Epidermal melanocyte (primary cell): Measurements from ENCODE around the gene LTBP3.
"Not testable (repeated sequence)": the region's sequence is repeated elsewhere in the genome, so short reads cannot be mapped to it uniquely, and the experiment has no call there.

Source experiments
- DNase-seq: peaks from one replicate; pipeline ENCODE4 v3.0.0; 2011; ENCODE audit warnings: low spot score; ENCODE audit not compliant: insufficient read length

The LTBP3 gene

DNA sequence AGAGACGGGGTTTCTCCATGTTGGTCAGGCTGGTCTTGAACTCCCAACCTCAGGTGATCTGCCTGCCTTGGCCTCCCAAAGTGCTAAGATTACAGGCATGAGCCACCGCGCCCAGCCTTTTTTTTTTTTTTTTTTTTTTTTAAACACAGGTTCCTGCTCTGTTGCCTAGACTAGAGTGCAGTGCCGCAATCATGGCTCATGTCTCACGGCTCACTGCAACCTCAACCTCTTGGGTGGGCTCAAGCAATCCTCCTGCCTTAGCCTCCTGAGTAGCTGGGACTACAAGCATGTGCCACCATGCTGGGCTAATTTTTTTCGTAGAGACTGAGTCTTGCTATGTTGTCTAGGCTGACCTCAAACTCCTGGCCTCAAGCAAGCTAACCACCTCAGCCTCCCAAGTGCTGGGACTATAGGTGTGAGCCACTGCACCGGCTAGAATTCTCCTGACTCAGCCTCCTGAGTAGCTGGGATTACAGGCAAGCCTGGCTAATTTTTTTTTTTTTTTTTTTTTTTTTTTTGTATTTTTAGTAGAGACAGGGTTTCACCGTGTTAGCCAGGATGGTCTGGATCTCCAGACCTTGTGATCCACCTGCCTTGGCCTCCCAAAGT lies 39.1 kb downstream of the LTBP3 start:
- DNase-seq = not testable (repeated sequence)

DNA sequence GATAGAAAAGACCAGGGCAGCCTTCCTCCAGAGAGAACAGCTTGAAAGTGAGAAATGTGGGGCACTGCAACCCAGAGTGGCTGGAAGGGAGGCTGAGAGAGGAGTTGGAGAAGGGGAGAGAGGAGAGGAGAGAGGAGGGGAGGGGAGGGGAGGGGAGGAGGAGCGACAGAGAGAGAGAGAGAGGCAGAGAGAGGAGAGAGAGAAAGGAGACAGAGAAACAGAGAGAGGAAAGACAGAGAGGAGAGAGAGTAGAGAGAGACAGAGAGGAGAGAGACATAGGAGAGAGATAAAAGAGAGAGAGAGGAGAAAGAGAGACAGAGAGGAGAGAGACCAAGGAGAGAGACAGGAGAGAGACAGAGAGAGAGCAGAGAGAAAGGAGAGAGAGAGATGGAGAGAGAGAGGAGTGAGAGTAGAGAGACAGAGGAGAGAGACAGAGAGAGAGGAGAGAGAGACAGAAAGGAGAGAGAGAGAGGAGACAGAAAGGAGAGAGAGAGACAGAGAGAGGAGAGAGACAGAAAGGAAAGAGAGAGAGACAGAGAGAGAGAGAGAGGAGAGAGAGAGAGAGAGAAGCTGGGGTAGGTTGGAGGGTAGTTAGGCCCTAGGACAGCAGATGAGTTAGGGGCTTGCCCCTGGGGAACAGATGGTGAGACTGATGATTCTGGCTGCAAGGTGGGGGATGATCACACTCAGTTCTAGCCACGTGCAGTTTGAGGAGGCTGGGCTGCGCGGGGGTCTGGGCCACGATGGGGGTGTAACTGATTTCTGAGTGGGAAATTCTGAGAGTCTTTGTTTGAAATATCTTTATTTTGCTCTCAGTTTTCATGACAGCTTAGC lies 41.8 kb downstream of the LTBP3 start:
- no peak for DNase-seq

DNA sequence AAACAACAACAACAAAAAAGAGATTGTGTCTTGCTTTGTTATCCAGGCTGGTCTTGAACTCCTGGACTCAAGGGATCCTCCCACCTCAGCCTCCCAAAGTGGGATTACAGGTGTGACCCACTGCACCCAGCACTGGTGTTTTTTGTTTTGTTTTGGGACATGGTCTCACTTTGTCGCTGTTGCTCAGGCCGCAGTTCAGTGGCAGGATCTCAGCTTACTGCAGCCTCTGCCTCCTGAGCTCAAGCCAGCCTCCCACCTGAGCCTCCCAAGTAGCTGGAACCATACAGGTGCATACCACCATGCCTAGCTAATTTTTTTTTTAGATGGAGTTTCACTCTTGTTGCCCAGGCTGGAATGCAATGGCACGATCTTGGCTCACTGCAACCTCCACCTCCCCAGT lies 45.8 kb downstream of the LTBP3 start:
- DNase-seq = not testable (repeated sequence)

DNA sequence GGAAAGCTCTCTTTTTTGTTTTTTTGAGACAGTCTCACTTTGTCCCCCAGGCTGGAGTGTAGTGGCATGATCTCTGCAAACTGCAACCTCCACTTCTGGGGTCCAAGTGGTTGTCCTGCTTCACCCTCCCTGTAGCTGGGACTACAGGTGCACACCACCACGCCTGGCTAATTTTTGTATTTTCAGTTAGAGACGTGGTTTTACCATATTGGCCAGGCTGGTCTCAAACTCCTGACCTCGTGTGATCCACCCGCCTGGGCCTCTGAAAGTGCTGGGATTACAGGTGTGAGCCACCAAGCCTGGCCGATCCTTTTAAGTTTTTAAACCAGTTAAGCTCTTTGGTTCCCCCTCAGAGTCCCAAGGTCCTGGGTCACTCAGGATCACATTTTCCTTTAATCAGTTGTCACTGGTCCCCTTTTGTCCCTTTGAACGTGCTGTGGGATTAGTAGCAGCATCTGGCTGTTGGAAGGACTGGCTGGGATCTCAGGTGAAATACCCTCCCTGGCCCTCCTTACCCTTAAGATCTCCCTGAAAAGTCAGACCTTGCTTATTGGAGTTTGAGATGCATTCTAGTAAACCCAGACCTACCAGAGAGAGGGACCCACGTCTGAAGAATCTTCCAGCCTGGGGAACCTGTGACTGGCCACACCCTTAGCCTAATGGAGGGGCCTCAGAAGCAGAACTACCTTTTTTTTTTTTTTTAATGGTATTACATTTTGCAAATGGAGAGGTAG lies 51.2 kb downstream of the LTBP3 start:
- no peak for DNase-seq

DNA sequence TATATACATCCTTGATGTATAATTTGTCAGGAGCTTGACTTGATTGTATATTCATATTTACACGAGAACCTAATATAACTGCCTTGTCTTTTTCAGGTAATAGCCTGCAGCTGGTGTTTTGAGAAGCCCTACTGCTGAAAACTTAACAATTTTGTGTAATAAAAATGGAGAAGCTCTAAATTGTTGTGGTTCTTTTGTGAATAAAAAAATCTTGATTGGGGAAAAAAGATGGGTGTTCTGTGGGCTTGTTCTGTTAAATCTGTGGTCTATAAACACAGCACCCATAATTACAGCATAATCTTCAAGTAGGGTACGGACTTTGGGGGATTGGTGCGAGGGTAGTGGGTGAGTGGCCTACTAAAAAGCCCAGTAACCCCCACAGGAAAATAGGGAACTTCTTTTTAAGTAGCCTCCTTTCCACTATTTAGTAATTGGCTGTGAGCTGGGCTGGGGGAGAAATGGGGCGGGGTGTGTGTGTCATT lies 51.8 kb downstream of the LTBP3 start:
- DNase-seq = no peak

DNA sequence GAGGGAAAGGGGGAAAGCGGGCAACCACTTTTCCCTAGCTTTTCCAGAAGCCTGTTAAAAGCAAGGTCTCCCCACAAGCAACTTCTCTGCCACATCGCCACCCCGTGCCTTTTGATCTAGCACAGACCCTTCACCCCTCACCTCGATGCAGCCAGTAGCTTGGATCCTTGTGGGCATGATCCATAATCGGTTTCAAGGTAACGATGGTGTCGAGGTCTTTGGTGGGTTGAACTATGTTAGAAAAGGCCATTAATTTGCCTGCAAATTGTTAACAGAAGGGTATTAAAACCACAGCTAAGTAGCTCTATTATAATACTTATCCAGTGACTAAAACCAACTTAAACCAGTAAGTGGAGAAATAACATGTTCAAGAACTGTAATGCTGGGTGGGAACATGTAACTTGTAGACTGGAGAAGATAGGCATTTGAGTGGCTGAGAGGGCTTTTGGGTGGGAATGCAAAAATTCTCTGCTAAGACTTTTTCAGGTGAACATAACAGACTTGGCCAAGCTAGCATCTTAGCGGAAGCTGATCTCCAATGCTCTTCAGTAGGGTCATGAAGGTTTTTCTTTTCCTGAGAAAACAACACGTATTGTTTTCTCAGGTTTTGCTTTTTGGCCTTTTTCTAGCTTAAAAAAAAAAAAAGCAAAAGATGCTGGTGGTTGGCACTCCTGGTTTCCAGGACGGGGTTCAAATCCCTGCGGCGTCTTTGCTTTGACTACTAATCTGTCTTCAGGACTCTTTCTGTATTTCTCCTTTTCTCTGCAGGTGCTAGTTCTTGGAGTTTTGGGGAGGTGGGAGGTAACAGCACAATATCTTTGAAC lies 52.5 kb downstream of the LTBP3 start:
- no peak for DNase-seq

DNA sequence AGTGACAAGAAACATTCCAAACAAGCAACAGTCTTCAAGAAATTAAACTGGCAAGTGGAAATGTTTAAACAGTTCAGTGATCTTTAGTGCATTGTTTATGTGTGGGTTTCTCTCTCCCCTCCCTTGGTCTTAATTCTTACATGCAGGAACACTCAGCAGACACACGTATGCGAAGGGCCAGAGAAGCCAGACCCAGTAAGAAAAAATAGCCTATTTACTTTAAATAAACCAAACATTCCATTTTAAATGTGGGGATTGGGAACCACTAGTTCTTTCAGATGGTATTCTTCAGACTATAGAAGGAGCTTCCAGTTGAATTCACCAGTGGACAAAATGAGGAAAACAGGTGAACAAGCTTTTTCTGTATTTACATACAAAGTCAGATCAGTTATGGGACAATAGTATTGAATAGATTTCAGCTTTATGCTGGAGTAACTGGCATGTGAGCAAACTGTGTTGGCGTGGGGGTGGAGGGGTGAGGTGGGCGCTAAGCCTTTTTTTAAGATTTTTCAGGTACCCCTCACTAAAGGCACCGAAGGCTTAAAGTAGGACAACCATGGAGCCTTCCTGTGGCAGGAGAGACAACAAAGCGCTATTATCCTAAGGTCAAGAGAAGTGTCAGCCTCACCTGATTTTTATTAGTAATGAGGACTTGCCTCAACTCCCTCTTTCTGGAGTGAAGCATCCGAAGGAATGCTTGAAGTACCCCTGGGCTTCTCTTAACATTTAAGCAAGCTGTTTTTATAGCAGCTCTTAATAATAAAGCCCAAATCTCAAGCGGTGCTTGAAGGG lies 53.3 kb downstream of the LTBP3 start:
- DNase-seq = no peak

DNA sequence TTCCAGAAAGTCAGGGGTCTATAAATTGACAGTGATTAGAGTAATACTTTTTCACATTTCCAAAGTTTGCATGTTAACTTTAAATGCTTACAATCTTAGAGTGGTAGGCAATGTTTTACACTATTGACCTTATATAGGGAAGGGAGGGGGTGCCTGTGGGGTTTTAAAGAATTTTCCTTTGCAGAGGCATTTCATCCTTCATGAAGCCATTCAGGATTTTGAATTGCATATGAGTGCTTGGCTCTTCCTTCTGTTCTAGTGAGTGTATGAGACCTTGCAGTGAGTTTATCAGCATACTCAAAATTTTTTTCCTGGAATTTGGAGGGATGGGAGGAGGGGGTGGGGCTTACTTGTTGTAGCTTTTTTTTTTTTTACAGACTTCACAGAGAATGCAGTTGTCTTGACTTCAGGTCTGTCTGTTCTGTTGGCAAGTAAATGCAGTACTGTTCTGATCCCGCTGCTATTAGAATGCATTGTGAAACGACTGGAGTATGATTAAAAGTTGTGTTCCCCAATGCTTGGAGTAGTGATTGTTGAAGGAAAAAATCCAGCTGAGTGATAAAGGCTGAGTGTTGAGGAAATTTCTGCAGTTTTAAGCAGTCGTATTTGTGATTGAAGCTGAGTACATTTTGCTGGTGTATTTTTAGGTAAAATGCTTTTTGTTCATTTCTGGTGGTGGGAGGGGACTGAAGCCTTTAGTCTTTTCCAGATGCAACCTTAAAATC lies 54.0 kb downstream of the LTBP3 start:
- DNase-seq = no peak

DNA sequence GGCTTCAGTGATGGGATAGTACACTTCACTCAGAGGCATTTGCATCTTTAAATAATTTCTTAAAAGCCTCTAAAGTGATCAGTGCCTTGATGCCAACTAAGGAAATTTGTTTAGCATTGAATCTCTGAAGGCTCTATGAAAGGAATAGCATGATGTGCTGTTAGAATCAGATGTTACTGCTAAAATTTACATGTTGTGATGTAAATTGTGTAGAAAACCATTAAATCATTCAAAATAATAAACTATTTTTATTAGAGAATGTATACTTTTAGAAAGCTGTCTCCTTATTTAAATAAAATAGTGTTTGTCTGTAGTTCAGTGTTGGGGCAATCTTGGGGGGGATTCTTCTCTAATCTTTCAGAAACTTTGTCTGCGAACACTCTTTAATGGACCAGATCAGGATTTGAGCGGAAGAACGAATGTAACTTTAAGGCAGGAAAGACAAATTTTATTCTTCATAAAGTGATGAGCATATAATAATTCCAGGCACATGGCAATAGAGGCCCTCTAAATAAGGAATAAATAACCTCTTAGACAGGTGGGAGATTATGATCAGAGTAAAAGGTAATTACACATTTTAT lies 54.7 kb downstream of the LTBP3 start:
- DNase-seq = no peak

DNA sequence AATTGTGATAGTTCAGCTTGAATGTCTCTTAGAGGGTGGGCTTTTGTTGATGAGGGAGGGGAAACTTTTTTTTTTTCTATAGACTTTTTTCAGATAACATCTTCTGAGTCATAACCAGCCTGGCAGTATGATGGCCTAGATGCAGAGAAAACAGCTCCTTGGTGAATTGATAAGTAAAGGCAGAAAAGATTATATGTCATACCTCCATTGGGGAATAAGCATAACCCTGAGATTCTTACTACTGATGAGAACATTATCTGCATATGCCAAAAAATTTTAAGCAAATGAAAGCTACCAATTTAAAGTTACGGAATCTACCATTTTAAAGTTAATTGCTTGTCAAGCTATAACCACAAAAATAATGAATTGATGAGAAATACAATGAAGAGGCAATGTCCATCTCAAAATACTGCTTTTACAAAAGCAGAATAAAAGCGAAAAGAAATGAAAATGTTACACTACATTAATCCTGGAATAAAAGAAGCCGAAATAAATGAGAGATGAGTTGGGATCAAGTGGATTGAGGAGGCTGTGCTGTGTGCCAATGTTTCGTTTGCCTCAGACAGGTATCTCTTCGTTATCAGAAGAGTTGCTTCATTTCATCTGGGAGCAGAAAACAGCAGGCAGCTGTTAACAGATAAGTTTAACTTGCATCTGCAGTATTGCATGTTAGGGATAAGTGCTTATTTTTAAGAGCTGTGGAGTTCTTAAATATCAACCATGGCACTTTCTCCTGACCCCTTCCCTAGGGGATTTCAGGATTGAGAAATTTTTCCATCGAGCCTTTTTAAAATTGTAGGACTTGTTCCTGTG lies 55.4 kb downstream of the LTBP3 start:
- no peak for DNase-seq

DNA sequence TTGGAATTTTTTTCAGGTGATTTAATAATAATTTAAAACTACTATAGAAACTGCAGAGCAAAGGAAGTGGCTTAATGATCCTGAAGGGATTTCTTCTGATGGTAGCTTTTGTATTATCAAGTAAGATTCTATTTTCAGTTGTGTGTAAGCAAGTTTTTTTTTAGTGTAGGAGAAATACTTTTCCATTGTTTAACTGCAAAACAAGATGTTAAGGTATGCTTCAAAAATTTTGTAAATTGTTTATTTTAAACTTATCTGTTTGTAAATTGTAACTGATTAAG lies 55.9 kb downstream of the LTBP3 start:
- DNase-seq = no peak

DNA sequence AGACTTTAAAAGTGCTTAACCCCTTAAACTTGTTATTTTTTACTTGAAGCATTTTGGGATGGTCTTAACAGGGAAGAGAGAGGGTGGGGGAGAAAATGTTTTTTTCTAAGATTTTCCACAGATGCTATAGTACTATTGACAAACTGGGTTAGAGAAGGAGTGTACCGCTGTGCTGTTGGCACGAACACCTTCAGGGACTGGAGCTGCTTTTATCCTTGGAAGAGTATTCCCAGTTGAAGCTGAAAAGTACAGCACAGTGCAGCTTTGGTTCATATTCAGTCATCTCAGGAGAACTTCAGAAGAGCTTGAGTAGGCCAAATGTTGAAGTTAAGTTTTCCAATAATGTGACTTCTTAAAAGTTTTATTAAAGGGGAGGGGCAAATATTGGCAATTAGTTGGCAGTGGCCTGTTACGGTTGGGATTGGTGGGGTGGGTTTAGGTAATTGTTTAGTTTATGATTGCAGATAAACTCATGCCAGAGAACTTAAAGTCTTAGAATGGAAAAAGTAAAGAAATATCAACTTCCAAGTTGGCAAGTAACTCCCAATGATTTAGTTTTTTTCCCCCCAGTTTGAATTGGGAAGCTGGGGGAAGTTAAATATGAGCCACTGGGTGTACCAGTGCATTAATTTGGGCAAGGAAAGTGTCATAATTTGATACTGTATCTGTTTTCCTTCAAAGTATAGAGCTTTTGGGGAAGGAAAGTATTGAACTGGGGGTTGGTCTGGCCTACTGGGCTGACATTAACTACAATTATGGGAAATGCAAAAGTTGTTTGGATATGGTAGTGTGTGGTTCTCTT lies 56.5 kb downstream of the LTBP3 start:
- DNase-seq = no peak

DNA sequence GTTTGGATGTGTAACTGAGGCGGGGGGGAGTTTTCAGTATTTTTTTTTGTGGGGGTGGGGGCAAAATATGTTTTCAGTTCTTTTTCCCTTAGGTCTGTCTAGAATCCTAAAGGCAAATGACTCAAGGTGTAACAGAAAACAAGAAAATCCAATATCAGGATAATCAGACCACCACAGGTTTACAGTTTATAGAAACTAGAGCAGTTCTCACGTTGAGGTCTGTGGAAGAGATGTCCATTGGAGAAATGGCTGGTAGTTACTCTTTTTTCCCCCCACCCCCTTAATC lies 57.0 kb downstream of the LTBP3 start:
- DNase-seq = no peak

DNA sequence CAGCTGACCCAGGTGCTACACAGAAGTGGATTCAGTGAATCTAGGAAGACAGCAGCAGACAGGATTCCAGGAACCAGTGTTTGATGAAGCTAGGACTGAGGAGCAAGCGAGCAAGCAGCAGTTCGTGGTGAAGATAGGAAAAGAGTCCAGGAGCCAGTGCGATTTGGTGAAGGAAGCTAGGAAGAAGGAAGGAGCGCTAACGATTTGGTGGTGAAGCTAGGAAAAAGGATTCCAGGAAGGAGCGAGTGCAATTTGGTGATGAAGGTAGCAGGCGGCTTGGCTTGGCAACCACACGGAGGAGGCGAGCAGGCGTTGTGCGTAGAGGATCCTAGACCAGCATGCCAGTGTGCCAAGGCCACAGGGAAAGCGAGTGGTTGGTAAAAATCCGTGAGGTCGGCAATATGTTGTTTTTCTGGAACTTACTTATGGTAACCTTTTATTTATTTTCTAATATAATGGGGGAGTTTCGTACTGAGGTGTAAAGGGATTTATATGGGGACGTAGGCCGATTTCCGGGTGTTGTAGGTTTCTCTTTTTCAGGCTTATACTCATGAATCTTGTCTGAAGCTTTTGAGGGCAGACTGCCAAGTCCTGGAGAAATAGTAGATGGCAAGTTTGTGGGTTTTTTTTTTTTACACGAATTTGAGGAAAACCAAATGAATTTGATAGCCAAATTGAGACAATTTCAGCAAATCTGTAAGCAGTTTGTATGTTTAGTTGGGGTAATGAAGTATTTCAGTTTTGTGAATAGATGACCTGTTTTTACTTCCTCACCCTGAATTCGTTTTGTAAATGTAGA lies 57.6 kb downstream of the LTBP3 start:
- no peak for DNase-seq

DNA sequence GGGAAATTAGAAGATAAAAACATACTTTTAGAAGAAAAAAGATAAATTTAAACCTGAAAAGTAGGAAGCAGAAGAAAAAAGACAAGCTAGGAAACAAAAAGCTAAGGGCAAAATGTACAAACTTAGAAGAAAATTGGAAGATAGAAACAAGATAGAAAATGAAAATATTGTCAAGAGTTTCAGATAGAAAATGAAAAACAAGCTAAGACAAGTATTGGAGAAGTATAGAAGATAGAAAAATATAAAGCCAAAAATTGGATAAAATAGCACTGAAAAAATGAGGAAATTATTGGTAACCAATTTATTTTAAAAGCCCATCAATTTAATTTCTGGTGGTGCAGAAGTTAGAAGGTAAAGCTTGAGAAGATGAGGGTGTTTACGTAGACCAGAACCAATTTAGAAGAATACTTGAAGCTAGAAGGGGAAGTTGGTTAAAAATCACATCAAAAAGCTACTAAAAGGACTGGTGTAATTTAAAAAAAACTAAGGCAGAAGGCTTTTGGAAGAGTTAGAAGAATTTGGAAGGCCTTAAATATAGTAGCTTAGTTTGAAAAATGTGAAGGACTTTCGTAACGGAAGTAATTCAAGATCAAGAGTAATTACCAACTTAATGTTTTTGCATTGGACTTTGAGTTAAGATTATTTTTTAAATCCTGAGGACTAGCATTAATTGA lies 58.3 kb downstream of the LTBP3 start:
- no peak for DNase-seq

DNA sequence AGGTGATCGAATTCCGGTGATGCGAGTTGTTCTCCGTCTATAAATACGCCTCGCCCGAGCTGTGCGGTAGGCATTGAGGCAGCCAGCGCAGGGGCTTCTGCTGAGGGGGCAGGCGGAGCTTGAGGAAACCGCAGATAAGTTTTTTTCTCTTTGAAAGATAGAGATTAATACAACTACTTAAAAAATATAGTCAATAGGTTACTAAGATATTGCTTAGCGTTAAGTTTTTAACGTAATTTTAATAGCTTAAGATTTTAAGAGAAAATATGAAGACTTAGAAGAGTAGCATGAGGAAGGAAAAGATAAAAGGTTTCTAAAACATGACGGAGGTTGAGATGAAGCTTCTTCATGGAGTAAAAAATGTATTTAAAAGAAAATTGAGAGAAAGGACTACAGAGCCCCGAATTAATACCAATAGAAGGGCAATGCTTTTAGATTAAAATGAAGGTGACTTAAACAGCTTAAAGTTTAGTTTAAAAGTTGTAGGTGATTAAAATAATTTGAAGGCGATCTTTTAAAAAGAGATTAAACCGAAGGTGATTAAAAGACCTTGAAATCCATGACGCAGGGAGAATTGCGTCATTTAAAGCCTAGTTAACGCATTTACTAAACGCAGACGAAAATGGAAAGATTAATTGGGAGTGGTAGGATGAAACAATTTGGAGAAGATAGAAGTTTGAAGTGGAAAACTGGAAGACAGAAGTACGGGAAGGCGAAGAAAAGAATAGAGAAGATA lies 59.0 kb downstream of the LTBP3 start, which contains the start of gene MALAT1:
TSS of gene MALAT1 (plus strand) at position 69 of the 736 bp plus-strand sequence.
- no peak for DNase-seq

DNA sequence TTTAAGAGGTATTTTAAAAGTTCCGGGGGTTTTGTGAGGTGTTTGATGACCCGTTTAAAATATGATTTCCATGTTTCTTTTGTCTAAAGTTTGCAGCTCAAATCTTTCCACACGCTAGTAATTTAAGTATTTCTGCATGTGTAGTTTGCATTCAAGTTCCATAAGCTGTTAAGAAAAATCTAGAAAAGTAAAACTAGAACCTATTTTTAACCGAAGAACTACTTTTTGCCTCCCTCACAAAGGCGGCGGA lies 59.5 kb downstream of the LTBP3 start:
- no peak for DNase-seq
